DOHH2 (cell line): ENCODE results near the gene RAD54L.

Experiments
- H3F3A ChIP-seq: fragments of 200-600 bp; sonication (generic), shearing (Covaris generic); 2 replicates; pipeline ENCODE4 v1.6.0; 2016; ENCODE audit warnings: antibody characterized with exemption, mild to moderate bottlenecking; ENCODE audit not compliant: control insufficient read depth, insufficient read depth
- H3K27ac ChIP-seq: fragments of 200-600 bp; sonication (generic); 2 replicates; pipeline ENCODE4 v1.5.1; 2014; ENCODE audit warnings: low read depth, mild to moderate bottlenecking, low read length, moderate library complexity
- H3K27me3 ChIP-seq: fragments of 200-600 bp; sonication (generic); 2 replicates; pipeline ENCODE4 v1.6.1; 2014; ENCODE audit warnings: mild to moderate bottlenecking, low read length, mixed read lengths; ENCODE audit not compliant: control insufficient read depth
- H3K36me3 ChIP-seq: fragments of 200-600 bp; sonication (generic); 2 replicates; pipeline ENCODE4 v1.6.1; 2014; ENCODE audit warnings: mild to moderate bottlenecking, low read length, moderate library complexity, mixed read lengths; ENCODE audit not compliant: control insufficient read depth
- H3K4me1 ChIP-seq: fragments of 200-600 bp; sonication (generic); 2 replicates; pipeline ENCODE4 v1.6.1; 2014; ENCODE audit warnings: mild to moderate bottlenecking, low read length, mixed read lengths; ENCODE audit not compliant: control insufficient read depth
- H3K4me2 ChIP-seq: fragments of 200-600 bp; sonication (generic); 2 replicates; pipeline ENCODE4 v1.6.0; 2014; ENCODE audit warnings: mild to moderate bottlenecking, low read length, moderate library complexity
- H3K4me3 ChIP-seq: fragments of 200-600 bp; sonication (generic); 2 replicates; pipeline ENCODE4 v1.5.1; 2014; ENCODE audit warnings: mild to moderate bottlenecking, low read length, mixed read lengths
- H3K79me2 ChIP-seq: fragments of 200-600 bp; sonication (generic); 2 replicates; pipeline ENCODE4 v1.6.1; 2014; ENCODE audit warnings: mild to moderate bottlenecking, low read length, mixed read lengths; ENCODE audit not compliant: control insufficient read depth
- H3K9me2 ChIP-seq: fragments of 200-600 bp; sonication (generic); replicated peaks from 2 replicates; pipeline ENCODE4 v1.6.1; 2014; ENCODE audit warnings: mild to moderate bottlenecking, low read length, mixed read lengths; ENCODE audit not compliant: control insufficient read depth
- H3K9me3 ChIP-seq: fragments of 200-600 bp; sonication (generic); 2 replicates; pipeline ENCODE4 v1.6.1; 2014; ENCODE audit warnings: antibody characterized with exemption, low read length, mixed read lengths; ENCODE audit not compliant: control insufficient read depth, insufficient read depth
- H4K20me1 ChIP-seq: fragments of 200-600 bp; sonication (generic); 2 replicates; pipeline ENCODE4 v1.6.0; 2014; ENCODE audit warnings: low read depth, mild to moderate bottlenecking, antibody characterized with exemption, low read length, moderate library complexity; ENCODE audit not compliant: control insufficient read depth, insufficient read depth
- EZH2phosphoT487 ChIP-seq: fragments of 200-600 bp; sonication (generic); IDR thresholded peaks from 2 replicates; pipeline ENCODE4 v1.6.1; 2017; ENCODE audit warnings: borderline replicate concordance, mild to moderate bottlenecking, antibody characterized with exemption, low read length, moderate library complexity, mixed read lengths
- TF ChIP-seq, protein P1 (sequence below): fragments of 200-600 bp; sonication (generic); IDR thresholded peaks from one replicate; pipeline ENCODE4 v1.5.1; 2014; ENCODE audit warnings: antibody characterized with exemption, mild to moderate bottlenecking, low read depth, low read length; ENCODE audit not compliant: poor library complexity, severe bottlenecking

RAD54L gene

DNA sequence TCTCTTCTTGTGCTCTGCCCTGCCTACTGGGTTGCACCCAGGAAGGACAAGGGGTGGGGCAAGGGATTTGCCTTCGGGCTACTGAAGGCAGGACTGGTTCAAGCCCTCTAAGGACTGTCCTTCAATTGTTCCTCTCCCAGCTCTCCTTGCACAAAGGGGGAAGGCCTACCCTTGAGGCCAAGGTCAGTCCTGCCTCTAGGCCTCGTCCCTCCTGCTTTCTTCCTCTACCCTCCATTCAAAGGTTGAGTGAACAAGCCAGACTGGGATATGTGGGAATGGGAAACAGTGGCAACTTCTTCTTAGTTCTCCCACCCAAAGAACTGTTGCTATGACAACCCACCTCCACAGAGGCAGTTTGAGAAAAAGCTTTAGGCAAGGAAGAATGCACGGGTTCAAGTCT lies 41.8 kb upstream of the RAD54L start:
- Histone ChIP-seq H4K20me1 (no peaks in the 10 kb centered on the region), H3K4me2 (no peak overlapping the region), H3K27ac (no peak overlapping the region)

DNA sequence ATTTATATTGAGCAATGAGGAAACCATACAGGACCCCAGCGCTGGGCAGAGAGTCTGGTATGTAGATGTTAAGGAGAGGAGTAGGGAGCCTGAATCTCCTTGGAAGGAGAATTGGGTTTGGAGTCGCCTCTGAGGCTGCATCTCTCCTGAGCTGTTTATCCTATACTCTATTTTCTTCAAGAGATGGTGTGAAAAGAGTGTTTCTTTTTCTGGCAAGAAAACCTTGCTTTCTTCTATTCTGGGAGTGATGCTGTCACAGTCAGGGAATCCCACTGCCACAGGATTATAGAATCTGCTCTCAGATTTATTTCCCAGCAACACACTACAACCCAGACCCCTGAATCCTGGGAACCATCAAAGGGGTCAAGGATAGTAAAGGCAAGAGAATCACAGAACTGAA lies 41.2 kb upstream of the RAD54L start:
- Histone ChIP-seq H3F3A (no peaks in the 10 kb centered on the region), H3K4me1 (peaks cover 14% of the 10 kb centered on the region), H3K79me2 (no peaks in the 10 kb centered on the region), H3K9me3 (no peaks in the 10 kb centered on the region), H4K20me1 (no peaks in the 10 kb centered on the region), H3K27ac (no peak overlapping the region), H3K4me3 (no peak overlapping the region), H3K27me3 (peaks cover 13% of the 10 kb centered on the region), H3K9me2 (no peaks in the 10 kb centered on the region), H3K4me2 (no peak overlapping the region), H3K36me3 (no peaks in the 10 kb centered on the region)
- TF ChIP-seq, protein P1, sequence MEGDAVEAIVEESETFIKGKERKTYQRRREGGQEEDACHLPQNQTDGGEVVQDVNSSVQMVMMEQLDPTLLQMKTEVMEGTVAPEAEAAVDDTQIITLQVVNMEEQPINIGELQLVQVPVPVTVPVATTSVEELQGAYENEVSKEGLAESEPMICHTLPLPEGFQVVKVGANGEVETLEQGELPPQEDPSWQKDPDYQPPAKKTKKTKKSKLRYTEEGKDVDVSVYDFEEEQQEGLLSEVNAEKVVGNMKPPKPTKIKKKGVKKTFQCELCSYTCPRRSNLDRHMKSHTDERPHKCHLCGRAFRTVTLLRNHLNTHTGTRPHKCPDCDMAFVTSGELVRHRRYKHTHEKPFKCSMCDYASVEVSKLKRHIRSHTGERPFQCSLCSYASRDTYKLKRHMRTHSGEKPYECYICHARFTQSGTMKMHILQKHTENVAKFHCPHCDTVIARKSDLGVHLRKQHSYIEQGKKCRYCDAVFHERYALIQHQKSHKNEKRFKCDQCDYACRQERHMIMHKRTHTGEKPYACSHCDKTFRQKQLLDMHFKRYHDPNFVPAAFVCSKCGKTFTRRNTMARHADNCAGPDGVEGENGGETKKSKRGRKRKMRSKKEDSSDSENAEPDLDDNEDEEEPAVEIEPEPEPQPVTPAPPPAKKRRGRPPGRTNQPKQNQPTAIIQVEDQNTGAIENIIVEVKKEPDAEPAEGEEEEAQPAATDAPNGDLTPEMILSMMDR = no peak
- TF ChIP-seq EZH2phosphoT487 = no peak

More for the DNA sequence above, 41.8 kb upstream of the RAD54L start:
- Histone ChIP-seq H3K36me3 (no peaks in the 10 kb centered on the region), H3K9me2 (no peaks in the 10 kb centered on the region), H3K4me1 (peaks cover 14% of the 10 kb centered on the region), H3K4me3 (no peak overlapping the region), H3K9me3 (no peaks in the 10 kb centered on the region), H3K79me2 (no peaks in the 10 kb centered on the region), H3F3A (no peaks in the 10 kb centered on the region), H3K27me3 (peaks cover 13% of the 10 kb centered on the region)
- TF ChIP-seq EZH2phosphoT487 = no peak
- TF ChIP-seq, protein P1 = no peak

DNA sequence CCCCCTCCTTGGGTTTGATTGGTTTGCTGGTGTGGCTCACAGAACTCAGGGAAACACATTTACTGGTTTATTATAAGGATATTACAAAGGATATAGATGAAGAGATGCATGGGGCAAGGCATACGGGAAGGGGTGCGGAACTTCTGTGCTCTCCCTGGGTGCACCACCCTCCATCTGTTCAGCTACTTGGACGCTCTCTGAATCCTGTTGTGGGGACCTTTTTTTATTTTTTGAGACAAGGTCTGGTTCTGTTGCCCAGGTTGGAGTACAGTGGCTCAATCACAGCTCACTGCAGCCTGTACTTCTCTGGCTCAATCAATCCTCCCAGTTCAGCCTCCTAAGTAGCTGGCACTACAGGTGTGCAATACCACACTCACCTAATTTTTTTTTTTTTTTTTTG lies 37.0 kb upstream of the RAD54L start:
- Histone ChIP-seq H3K4me3 (no peak overlapping the region), H3K9me2 (no peaks in the 10 kb centered on the region), H3K36me3 (no peaks in the 10 kb centered on the region), H3F3A (no peaks in the 10 kb centered on the region), H3K27ac (no peak overlapping the region), H3K79me2 (no peaks in the 10 kb centered on the region), H4K20me1 (no peaks in the 10 kb centered on the region), H3K27me3 (peaks cover 6% of the 10 kb centered on the region; the same call in 1 of the 2 replicates), H3K4me1 (peaks cover 5% of the 10 kb centered on the region; the same call in 1 of the 2 replicates), H3K4me2 (no peak overlapping the region), H3K9me3 (no peaks in the 10 kb centered on the region)
- TF ChIP-seq, protein P1 = no peak
